ENCODE measurements around the gene HNF4A. TPM values are rescaled to one million over a fixed set of nuclear protein-coding genes. Genes with fewer than 3 reads are reported as not detected.

Gene HNF4A
- total RNA-seq, 3 donors from 2014 or later = 125 to 332 (median 237) TPM

GRCh38 chr20:44429017-44429339 is 73.5 kb downstream of the HNF4A start:
- no peaks in the 10 kb centered on the region for H3K4me1 ChIP-seq (ENCODE audit: low read depth)
- H3K4me3 ChIP-seq = no peak overlapping the region
- intact Hi-C loops (cut with DNase I, micrococcal nuclease) = no loop called here
- DNase-seq (no peak), ATAC-seq (no peak)
- H3K36me3 ChIP-seq (ENCODE audit: low read depth) = no peaks in the 10 kb centered on the region
- no peaks in the 10 kb centered on the region for H3K9me3 ChIP-seq
- TF ChIP-seq CTCF (IDR thresholded peaks at IDR 0.05) = no peak

GRCh38 chr20:44429419-44430269 is 74.1 kb downstream of the HNF4A start:
- intact Hi-C loops (cut with DNase I, micrococcal nuclease) = no loop called here
- no peak for ATAC-seq
- Histone ChIP-seq H3K9me3 (no peaks in the 10 kb centered on the region), H3K36me3 (ENCODE audit: low read depth) (no peaks in the 10 kb centered on the region), H3K4me1 (ENCODE audit: low read depth) (peaks cover under 1% of the 10 kb centered on the region), H3K4me3 (no peak overlapping the region)
- DNase-seq = no peak
- no peak for TF ChIP-seq CTCF (IDR thresholded peaks at IDR 0.05)

GRCh38 chr20:44430270-44431065 is 75.0 kb downstream of the HNF4A start:
- H3K4me1 ChIP-seq (ENCODE audit: low read depth) = peaks cover 8% of the 10 kb centered on the region
- no peak for TF ChIP-seq CTCF (IDR thresholded peaks at IDR 0.05)
- no peaks in the 10 kb centered on the region for H3K36me3 ChIP-seq (ENCODE audit: low read depth)
- ATAC-seq (no peak), DNase-seq (no peak)
- H3K4me3 ChIP-seq = no peak overlapping the region
- no peaks in the 10 kb centered on the region for H3K9me3 ChIP-seq
- intact Hi-C loops (cut with DNase I, micrococcal nuclease) = no loop called here

GRCh38 chr20:44431118-44431501 is 75.6 kb downstream of the HNF4A start:
- ATAC-seq (no peak), DNase-seq (no peak)
- Histone ChIP-seq H3K9me3 (no peaks in the 10 kb centered on the region), H3K36me3 (ENCODE audit: low read depth) (no peaks in the 10 kb centered on the region), H3K4me3 (no peak overlapping the region), H3K4me1 (ENCODE audit: low read depth) (peaks cover 9% of the 10 kb centered on the region)
- intact Hi-C loops (cut with DNase I, micrococcal nuclease) = no loop called here
- TF ChIP-seq CTCF (IDR thresholded peaks at IDR 0.05) = no peak

GRCh38 chr20:44431502-44432234 is 76.2 kb downstream of the HNF4A start:
- intact Hi-C loops (cut with DNase I, micrococcal nuclease) = no loop called here
- no peaks in the 10 kb centered on the region for H3K9me3 ChIP-seq
- no peak overlapping the region for H3K4me3 ChIP-seq
- no peak for TF ChIP-seq CTCF (IDR thresholded peaks at IDR 0.05)
- ATAC-seq = no peak
- no peak for DNase-seq
- H3K36me3 ChIP-seq (ENCODE audit: low read depth) = no peaks in the 10 kb centered on the region
- peaks cover 9% of the 10 kb centered on the region for H3K4me1 ChIP-seq (ENCODE audit: low read depth)

All from mucosa of descending colon (tissue), 3 donors.